ENCODE data around the gene CGREF1. TPM values are rescaled to one million over a fixed set of nuclear protein-coding genes. Genes with fewer than 3 reads are reported as not detected.

CGREF1 gene
- total RNA-seq, 8 experiments from 2014 or later = 4.4 to 27.3 (median 9.8) TPM

DNA sequence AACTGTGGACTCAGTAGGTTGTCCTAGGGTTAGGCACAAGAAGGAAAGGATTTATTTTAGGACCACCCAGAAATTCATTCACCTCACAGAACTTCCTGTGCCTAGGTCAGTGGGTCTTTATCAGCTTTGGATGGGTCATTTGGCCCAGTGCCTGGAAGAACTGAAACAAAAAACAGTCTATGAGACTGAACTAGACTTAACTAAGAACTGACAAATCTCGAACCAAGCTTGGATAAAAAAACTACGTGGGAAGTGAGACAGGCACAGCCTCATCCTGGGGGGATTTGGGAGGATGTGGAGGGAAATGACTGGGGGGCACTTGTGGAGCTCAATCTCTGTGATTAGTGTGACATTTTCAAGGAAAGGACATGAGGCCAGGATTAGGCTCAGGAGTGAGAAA lies 45.1 kb downstream of the CGREF1 start:
- in situ Hi-C loops (cut with MboI; ENCODE audit: low pct_unique_long_range_greater_than_20kb in 2 of 9, low sequenced_read_pairs in 9 of 9, unreplicated experiment in 9 of 9) = no loop called here
- H3K4me1 ChIP-seq (replicated peaks in 1 of 2) = peaks cover 24 to 28% of the 10 kb centered on the region in 2 donors
- no peak overlapping the region for H3K4me3 ChIP-seq
- no peak for ATAC-seq (replicated peaks in 6 of 8)
- 0 to 100% (median 84%) methylated on average over 1 to 2 of the region's 2 CpGs; no CpG with 5 or more reads in 3 of the 10 experiments for WGBS, 10 experiments
- no peak overlapping the region for H3K27ac ChIP-seq

- Histone ChIP-seq H3K4me3 (peak overlapping the region in 1 of 5 donors; percentile 95), H3K4me1 (replicated peaks in 1 of 2) (peaks cover 15 to 20% of the 10 kb centered on the region in 2 donors), H3K27ac (peak overlapping the region in 1 of 2 donors; percentile 88)
- no peak for ATAC-seq (replicated peaks in 6 of 8)
- 43 to 100% (median 92%) methylated on average over 1 to 4 of the region's 5 CpGs; no CpG with 5 or more reads in 4 of the 10 experiments for WGBS, 10 experiments
- in situ Hi-C loops (cut with MboI; ENCODE audit: low pct_unique_long_range_greater_than_20kb in 2 of 9, low sequenced_read_pairs in 9 of 9, unreplicated experiment in 9 of 9) = no loop called here
These were observed 46.0 kb downstream of the CGREF1 start for GRCh38 chr2:27072920-27073319.

DNA sequence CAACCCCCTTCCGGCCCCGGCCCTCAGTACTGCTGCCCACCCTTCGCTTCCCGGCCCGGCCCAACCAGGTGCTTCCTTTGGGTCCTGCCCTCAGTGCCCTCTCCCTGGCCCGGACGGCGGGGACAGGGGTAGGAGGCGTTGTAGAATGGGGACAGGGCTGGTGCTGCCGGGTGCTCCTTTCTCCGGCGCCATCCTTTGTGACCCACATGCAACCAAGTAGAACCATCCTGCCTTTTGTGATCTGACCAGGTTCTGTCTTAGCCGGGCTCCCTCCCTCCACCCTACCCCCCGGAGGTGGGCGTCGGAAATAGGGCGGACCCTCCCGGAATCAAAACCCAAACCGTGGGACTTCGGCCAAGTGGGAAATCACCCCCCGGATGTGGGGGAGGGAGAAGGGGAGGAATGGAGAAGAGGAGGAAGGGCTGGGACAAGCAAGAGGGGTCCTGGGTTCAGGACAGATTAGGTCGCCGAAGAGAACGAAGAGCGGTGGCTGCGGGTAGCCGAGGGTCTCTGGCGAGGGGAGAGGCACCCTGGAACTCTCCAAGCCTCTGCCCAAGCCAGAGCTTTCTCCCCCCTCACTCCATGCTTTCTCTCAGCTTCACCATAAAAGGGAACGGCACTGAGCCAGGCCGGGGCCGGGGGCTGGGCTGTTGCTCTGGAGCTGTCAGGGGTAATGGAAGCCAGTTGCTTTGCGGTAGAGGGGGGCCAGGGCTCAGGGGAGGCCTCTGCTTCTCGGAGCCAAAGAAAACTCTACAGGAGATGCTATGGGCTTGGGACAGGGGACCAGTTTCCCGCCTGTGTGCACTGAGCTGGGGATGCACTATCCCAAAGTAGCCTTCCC lies 46.7 kb downstream of the CGREF1 start:
- 0 to 35% (median 2%) methylated on average over 1 to 10 of the region's 34 CpGs; no CpG with 5 or more reads in 5 of the 10 experiments for WGBS, 10 experiments
- peak overlapping the region; percentile 88 to 89 for H3K27ac ChIP-seq
- in situ Hi-C loops (cut with MboI; ENCODE audit: low pct_unique_long_range_greater_than_20kb in 2 of 9, low sequenced_read_pairs in 9 of 9, unreplicated experiment in 9 of 9) = no loop called here
- peak overlapping the region; percentile 75 to 95 (median 82) for H3K4me3 ChIP-seq
- H3K4me1 ChIP-seq (replicated peaks in 1 of 2) = peaks cover 15 to 20% of the 10 kb centered on the region in 2 donors
- peak in 6 of 8 experiments; percentile 7 to 53 (median 31) for ATAC-seq (replicated peaks in 6 of 8)

DNA sequence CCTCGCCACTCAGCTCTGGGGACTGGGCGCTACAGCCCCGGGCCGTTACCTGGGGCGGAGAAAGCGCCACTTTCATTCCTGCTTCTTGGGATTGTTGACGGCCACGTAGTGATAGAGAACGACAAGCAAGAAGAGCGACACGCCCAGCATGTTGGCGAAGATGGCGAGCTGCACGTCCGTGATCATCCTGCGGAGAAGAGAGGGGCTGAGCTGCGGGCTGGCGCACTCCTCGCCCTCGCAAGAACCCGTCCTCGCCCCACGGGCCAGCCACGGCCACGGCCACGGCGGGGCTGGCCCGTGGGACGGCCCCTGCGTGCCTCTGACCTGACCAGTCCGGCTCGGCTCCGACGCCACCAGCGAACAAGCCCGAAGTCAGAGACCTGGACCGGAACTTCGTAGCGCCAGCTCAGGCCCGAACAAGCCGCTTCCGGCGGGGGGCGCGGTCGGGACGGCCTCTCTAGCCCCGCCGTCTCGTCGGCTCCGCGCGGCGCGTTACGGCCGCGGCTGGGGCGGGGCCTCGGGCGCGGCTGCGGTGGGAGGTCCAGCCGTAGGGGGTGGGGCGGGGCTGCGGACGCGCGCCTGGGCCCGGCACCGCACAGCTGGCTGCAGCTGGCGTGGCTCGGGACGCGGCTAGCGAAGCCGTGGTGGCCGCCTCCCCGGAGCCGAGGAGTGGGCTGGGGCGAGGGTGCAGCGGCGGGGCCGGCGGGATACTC lies 47.5 kb downstream of the CGREF1 start, which contains the start of gene OST4:
OST4 (minus strand) TSS at position 378 of the 713 bp plus-strand sequence.
- peak within 1 kb of the TSS; percentile 89 to 92 for H3K27ac ChIP-seq
- peaks cover 15 to 20% of the 10 kb centered on the region in 2 donors for H3K4me1 ChIP-seq (replicated peaks in 1 of 2)
- ATAC-seq (replicated peaks in 6 of 8) = peak; percentile 88 to 97 (median 92)
- in situ Hi-C loops (cut with MboI; ENCODE audit: low pct_unique_long_range_greater_than_20kb in 2 of 9, low sequenced_read_pairs in 9 of 9, unreplicated experiment in 9 of 9) = no loop called here
- H3K4me3 ChIP-seq = peak within 1 kb of the TSS; percentile 75 to 95 (median 82)
- WGBS, 10 experiments = 0 to 1% (median 0%) methylated on average over 1 to 18 of the region's 86 CpGs; no CpG with 5 or more reads in 5 of the 10 experiments

DNA sequence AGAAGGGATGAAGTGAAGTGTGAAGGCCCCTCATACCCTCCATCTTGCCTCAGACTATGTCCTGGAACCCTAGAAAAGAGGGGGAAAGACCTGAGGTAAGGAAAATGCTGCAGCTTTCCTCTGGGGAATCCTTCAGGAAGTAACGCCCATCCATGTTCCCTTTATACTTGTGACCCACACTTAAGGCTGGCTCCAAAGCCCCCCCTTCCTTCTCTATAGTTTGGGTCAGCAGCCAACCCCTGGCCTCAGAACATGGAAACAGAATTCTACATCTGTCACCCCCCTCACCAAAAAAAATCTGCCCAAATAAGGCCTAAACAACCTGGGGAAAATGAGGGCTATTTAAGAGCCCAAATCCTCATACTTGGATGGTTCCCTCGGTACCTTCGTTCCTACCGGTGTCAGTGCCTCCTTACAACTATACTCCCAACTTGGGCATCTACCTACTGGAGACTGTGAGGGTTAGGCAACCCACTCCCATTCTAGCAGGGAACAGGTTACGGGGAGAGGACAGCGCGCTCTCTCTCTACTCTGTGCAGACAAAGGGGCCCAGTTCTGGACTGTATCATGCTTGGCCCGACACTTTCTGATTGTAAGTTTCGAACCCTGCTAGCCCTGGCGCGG lies 48.2 kb downstream of the CGREF1 start:
- ATAC-seq (replicated peaks in 6 of 8) = peak in 1 of 8 experiments; percentile 23
- Histone ChIP-seq H3K4me1 (replicated peaks in 1 of 2) (peaks cover 15 to 20% of the 10 kb centered on the region in 2 donors), H3K27ac (peak overlapping the region; percentile 84 to 92), H3K4me3 (peak overlapping the region; percentile 75 to 95 (median 82))
- 0 to 8% (median 1%) methylated on average over 1 to 7 of the region's 11 CpGs; no CpG with 5 or more reads in 2 of the 10 experiments for WGBS, 10 experiments
- in situ Hi-C loops (cut with MboI; ENCODE audit: low pct_unique_long_range_greater_than_20kb in 2 of 9, low sequenced_read_pairs in 9 of 9, unreplicated experiment in 9 of 9) = no loop called here

- Histone ChIP-seq H3K27ac (no peak overlapping the region), H3K4me3 (peak overlapping the region; percentile 75 to 95 (median 82)), H3K4me1 (replicated peaks in 1 of 2) (peaks cover 15 to 20% of the 10 kb centered on the region in 2 donors)
- in situ Hi-C loops (cut with MboI; ENCODE audit: low pct_unique_long_range_greater_than_20kb in 2 of 9, low sequenced_read_pairs in 9 of 9, unreplicated experiment in 9 of 9) = no loop called here
- WGBS, 10 experiments = 50 to 97% (median 90%) methylated on average over 2 to 8 of the region's 8 CpGs; no CpG with 5 or more reads in 2 of the 10 experiments
- no peak for ATAC-seq (replicated peaks in 6 of 8)
These were observed 48.8 kb downstream of the CGREF1 start for GRCh38 chr2:27069961-27070618.

DNA sequence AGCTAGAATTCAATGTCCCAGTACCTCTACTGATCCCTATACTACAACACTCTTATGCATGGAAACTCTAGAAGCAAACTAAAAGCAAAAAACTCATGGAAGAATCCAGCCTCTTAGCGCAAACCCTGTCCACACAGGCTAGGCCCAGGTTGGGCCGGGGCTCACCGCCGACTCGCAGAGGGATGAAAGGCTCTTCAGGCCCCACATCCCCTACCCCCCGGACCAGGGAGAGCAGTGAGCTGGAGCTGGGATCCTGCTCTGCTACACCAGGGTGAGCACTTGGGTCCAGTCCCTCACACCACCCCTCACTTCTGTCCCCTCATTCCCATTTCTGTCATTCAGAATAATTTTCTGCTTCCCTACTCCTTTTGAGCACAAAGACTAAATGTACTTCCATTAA lies 49.5 kb downstream of the CGREF1 start:
- in situ Hi-C loops (cut with MboI; ENCODE audit: low pct_unique_long_range_greater_than_20kb in 2 of 9, low sequenced_read_pairs in 9 of 9, unreplicated experiment in 9 of 9) = no loop called here
- Histone ChIP-seq H3K27ac (no peak overlapping the region), H3K4me3 (no peak overlapping the region), H3K4me1 (replicated peaks in 1 of 2) (peaks cover 15 to 20% of the 10 kb centered on the region in 2 donors)
- 90 to 100% (median 100%) methylated on average over 1 to 2 of the region's 6 CpGs; no CpG with 5 or more reads in 5 of the 10 experiments for WGBS, 10 experiments
- no peak for ATAC-seq (replicated peaks in 6 of 8)

DNA sequence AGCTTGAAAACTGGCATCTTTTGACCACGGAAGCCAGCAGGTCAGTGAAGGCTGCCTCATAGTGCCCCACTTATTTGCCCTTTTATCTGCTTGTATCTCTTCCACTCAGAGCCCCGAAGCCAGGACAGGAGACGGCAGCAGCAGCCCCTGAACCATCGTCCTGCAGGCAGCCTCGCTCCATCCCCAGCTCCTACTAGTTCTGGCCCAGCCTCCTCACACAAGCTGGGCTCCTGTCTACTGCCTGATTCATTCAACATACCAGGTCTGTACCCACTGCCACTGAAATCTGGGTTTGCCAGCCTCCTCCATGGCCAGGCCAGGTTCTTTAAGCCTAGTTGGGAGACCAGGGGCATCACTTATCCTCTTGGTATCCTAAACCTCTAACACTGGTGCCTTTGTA lies 51.5 kb downstream of the CGREF1 start:
- 83 to 100% (median 96%) methylated on average over 1 to 5 of the region's 5 CpGs; no CpG with 5 or more reads in 2 of the 10 experiments for WGBS, 10 experiments
- in situ Hi-C loops (cut with MboI; ENCODE audit: low pct_unique_long_range_greater_than_20kb in 2 of 9, low sequenced_read_pairs in 9 of 9, unreplicated experiment in 9 of 9) = no loop called here
- no peak overlapping the region for H3K4me3 ChIP-seq
- H3K4me1 ChIP-seq (replicated peaks in 1 of 2) = peaks cover 11 to 15% of the 10 kb centered on the region in 2 donors
- ATAC-seq (replicated peaks in 6 of 8) = no peak
- H3K27ac ChIP-seq = no peak overlapping the region

GRCh38 chr2:27065128-27065527 lies 53.8 kb downstream of the CGREF1 start:
- ATAC-seq (replicated peaks in 6 of 8) = no peak
- 43 to 100% (median 62%) methylated on average over 1 to 3 of the region's 3 CpGs; no CpG with 5 or more reads in 5 of the 10 experiments for whole genome bisulfite sequencing, 10 experiments
- in situ Hi-C loops (cut with MboI; ENCODE audit: low pct_unique_long_range_greater_than_20kb in 2 of 9, low sequenced_read_pairs in 9 of 9, unreplicated experiment in 9 of 9) = no loop called here

DNA sequence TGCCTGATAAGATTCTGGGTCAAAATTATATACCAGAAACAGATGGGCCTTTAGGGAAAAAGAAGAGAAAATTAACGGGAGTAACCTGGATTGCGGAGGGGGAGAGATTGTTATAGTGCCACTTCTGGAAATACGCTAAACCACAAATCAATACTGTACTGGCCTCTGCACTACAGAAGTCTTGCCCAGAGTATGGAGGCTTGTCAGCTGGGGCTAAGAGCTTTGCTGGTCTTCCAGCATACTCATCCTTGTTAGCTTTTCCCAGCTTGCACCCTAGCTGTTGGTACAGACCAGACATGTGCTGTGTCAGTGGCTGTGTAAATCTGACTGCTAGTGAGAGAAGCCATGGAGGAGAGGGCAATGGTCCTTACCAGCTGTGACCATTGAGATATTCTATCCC lies 58.6 kb downstream of the CGREF1 start:
- H3K4me3 ChIP-seq = no peak overlapping the region
- no peak for ATAC-seq (replicated peaks in 6 of 8)
- no peak overlapping the region for H3K27ac ChIP-seq
- H3K4me1 ChIP-seq (replicated peaks in 1 of 2) = no peaks in the 10 kb centered on the region
- 80 to 100% (median 100%) methylated on average over 1 to 3 of the region's 3 CpGs; no CpG with 5 or more reads in 4 of the 10 experiments for WGBS, 10 experiments
- in situ Hi-C loops (cut with MboI; ENCODE audit: low pct_unique_long_range_greater_than_20kb in 2 of 9, low sequenced_read_pairs in 9 of 9, unreplicated experiment in 9 of 9) = no loop called here

More at GRCh38 chr2:27065128-27065527, 53.8 kb downstream of the CGREF1 start:
- H3K4me3 ChIP-seq = no peak overlapping the region
- H3K4me1 ChIP-seq (replicated peaks in 1 of 2) = peaks cover 5 to 7% of the 10 kb centered on the region in 2 donors
- no peak overlapping the region for H3K27ac ChIP-seq

DNA sequence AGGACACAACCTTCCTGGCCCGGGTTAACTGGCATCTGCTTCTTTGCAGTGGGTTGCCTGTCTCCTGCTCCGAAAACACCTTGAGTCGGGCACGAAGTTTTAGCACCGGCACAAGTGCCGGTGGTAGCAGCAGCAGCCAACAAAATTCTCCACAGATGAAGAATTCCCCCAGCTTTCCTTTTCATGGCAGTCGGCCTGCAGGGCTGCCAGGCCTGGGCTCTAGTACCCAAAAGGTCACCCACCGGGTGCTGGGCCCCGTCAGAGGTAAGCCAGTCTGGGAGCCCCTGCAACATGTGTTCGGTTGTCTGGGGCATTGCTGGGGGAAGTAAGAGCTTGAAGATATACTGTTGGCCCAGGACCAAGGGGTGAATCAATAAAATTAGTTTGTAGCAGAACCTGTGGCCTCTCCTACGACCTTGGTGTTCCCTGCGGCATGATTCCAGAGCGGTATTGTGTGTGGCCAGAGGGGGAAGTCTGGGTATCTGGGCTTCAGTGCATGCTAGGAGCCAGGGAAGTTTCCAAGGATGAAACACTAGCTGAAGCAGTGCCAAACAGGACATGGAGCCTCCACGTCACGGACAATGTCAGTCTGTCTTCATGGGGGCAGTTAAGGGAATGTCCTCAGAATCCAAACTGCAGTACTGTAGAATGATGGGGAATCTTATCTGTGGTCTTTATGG lies 59.6 kb downstream of the CGREF1 start:
- in situ Hi-C loops (cut with MboI; ENCODE audit: low pct_unique_long_range_greater_than_20kb in 2 of 9, low sequenced_read_pairs in 9 of 9, unreplicated experiment in 9 of 9) = no loop called here
- no peaks in the 10 kb centered on the region for H3K4me1 ChIP-seq (replicated peaks in 1 of 2)
- H3K4me3 ChIP-seq = no peak overlapping the region
- no peak for ATAC-seq (replicated peaks in 6 of 8)
- 70 to 100% (median 100%) methylated on average over 1 to 12 of the region's 15 CpGs; no CpG with 5 or more reads in 1 of the 10 experiments for WGBS, 10 experiments
- H3K27ac ChIP-seq = no peak overlapping the region

GRCh38 chr2:27058210-27058609 lies 60.7 kb downstream of the CGREF1 start:
- WGBS, 10 experiments = 67 to 100% (median 92%) methylated on average over 2 to 9 of the region's 10 CpGs
- in situ Hi-C loops (cut with MboI; ENCODE audit: low pct_unique_long_range_greater_than_20kb in 2 of 9, low sequenced_read_pairs in 9 of 9, unreplicated experiment in 9 of 9) = no loop called here
- ATAC-seq (replicated peaks in 6 of 8) = no peak
- Histone ChIP-seq H3K4me1 (replicated peaks in 1 of 2) (no peaks in the 10 kb centered on the region), H3K27ac (no peak overlapping the region), H3K4me3 (no peak overlapping the region)
